NCI-H1417 treated with DMSO at 0.1 percent for 48 hours (cell line): Measurements from ENCODE around the gene MYOZ1.
"Not testable (repeated sequence)": the region's sequence is repeated elsewhere in the genome, so short reads cannot be mapped to it uniquely, and the experiment has no call there.

Experiments
- DNase-seq: peaks from one replicate; lab custom pipeline; 2025; lab: John Stamatoyannopoulos, UW

MYOZ1 gene, protein sequence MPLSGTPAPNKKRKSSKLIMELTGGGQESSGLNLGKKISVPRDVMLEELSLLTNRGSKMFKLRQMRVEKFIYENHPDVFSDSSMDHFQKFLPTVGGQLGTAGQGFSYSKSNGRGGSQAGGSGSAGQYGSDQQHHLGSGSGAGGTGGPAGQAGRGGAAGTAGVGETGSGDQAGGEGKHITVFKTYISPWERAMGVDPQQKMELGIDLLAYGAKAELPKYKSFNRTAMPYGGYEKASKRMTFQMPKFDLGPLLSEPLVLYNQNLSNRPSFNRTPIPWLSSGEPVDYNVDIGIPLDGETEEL

DNA sequence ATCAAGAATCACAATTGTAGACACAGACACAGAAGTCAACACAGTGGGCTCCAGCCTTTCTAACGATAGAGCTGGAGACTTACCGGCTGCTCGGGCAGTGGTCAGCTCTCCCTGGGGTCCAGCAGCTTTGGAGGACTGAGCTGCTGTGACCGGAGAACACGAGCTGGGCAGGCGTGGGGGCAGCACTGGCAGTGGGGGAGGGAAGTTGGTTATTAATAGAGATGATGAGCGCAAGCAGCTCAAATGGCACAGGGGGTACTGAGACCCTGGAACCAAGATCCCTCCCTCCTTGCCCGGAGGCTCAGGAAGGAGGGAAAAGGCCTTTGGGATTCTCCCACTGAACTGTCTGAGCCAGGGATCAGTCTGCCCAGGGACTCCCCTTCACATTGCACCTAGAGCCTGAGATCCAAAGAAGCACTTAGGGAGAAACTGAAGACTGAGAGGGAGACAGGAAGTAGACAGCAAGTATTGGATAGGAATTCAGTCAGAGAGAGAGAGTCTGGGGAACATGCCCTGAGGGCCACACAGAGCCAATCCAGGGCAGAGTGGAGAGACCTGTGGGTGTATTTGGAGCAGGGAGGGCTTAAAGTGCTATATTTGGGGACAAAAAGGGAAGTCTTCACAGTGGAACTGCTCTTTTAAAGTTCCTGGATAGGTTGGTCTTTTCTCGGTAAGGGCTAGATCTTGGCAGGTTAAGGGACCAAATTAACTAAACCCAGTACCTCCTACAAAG, at the start of gene MYOZ1:
Gene MYOZ1 (minus strand): TSS at position 147 of the 733 bp plus-strand sequence. CDS start 1,457 bp downstream, outside the sequence.
- no peak for DNase-seq

DNA sequence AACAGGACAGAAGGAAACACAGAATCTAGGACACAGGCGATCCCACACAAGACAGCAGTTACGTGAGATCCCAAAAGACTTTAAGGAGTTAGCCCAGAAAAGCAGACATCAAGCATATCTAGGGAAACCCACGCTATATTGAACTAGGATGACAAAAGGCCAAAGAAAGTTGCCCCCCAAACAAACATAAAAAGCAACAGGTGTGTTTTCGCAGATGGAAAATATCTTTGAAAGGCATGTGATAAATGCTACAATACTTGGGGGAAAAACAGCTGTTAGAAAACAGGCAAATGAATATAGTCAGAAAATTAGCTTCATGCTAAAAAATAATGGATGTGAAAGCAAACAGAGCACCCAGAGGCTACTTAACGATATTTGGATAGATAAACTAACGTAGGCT, 49.5 kb upstream of the MYOZ1 start:
- not testable (repeated sequence) for DNase-seq

DNA sequence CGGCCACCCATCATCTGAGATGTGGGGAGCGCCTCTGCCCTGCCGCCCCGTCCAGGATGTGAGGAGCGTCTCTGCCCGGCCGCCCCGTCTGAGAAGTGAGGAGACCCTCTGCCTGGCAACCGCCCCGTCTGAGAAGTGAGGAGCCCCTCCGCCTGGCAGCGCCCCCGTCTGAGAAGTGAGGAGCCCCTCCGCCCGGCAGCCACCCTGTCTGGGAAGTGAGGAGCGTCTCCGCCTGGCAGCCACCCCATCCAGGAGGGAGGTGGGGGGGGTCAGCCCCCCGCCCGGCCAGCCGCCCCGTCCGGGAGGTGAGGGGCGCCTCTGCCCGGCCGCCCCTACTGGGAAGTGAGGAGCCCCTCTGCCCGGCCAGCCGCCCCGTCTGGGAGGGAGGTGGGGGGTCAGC, 48.3 kb upstream of the MYOZ1 start:
- not testable (repeated sequence) for DNase-seq

DNA sequence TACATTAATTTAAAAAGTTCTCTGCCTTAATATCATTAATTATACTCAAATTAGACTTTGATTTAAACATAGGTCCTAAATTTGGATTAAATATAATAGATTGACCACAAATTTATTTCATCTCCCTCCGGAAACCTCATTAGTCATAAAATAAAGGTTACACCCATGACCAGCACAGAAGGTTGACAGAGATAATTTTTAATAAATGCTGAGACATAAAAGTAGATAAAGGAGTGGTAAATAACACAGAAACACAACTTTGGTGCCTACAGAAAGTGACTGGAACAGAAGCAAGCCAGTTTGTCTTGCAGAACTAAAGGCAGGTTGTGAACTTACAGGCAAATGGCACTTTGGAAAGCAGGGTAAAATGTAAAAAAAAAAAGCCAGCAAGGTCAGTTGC, 46.4 kb upstream of the MYOZ1 start:
- not testable (repeated sequence) for DNase-seq

DNA sequence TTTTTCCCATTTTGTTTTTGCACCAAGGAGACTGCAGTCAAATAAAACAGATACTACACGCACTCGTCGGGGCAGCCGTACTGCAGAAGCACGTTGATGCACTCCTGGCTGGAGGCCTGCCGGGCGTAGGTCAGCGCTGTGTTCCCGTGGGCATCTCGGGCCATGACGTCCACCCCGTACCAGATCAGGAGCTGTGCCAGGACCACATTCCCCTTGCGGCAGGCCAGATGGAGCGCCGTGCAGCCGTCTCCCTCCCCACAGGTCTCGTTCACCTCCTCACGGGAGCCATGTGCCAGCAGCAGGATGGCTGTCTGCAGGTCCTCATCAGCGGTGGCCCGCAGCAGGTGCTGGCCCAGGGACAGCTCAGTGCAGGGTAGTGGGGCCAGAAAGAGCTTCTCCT, 33.3 kb upstream of the MYOZ1 start:
- not testable (repeated sequence) for DNase-seq

DNA sequence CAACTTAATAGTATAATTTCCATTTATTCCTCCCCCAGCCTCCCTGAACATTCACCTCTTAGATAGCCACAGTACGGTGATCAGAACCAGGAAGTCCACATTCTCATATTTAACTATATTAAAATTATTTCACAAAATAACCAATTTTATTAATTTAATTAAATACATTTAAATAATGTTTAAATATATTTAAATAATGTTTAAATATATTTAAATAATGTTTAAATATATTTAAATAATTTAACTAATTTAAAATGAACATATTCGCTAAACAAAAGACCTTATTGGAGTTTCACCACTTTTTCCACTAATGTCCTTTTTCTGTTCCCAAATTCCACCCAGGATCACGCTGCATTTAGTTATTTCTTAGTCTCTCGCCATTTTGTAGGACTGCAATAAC, 27.1 kb upstream of the MYOZ1 start:
- not testable (repeated sequence) for DNase-seq

DNA sequence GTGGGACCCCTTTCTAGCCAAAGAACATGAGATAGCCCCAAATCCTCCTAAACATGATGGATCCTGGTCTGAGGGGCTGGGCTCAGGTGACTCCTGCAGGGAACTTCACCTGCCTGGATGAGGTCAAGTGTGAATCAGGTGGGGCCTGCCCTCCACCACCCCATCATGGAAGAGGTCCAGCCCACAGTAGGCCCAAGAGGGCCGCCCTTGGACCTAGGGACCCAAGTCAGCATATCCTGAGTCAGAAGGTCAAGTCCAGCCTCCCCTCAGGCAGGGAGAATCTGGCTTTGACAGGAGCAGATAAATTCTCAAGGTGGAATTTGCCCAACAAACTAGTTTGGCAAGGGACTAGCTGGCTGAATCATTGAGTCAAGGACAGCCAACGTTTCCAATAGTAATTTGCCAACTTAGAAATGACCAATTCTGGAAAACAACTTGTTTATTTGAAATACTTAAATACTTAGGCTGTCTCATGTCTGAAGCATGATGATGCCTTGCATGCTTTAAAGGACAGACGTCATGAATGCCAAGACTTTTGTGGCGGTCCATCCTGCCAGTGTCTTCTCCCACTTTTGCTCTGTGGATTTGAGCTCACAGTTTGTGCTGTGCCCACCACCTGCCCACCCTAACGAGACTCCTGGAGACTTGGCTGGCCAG, 25.0 kb upstream of the MYOZ1 start:
- DNase-seq, result not testable (repeated sequence)

DNA sequence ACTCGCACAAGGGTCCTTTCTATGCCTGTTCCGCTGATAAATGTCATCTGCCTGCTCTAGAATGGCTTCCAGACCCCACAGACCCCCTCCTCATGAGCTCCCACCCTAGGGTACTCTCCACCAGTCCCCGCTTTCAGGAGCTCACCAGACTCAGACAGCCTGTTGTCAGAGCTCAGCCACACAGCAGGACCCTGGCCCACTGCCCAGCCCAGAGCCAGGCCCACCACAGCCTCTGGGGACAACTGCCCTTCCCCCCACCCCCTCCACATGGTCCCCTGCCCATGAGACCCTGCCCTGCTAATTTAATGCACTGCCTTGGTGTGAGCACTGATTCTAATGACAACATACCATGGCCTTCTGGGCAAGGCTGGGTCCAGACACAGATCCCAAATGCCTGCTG, 24.3 kb upstream of the MYOZ1 start:
- DNase-seq, result not testable (repeated sequence)

DNA sequence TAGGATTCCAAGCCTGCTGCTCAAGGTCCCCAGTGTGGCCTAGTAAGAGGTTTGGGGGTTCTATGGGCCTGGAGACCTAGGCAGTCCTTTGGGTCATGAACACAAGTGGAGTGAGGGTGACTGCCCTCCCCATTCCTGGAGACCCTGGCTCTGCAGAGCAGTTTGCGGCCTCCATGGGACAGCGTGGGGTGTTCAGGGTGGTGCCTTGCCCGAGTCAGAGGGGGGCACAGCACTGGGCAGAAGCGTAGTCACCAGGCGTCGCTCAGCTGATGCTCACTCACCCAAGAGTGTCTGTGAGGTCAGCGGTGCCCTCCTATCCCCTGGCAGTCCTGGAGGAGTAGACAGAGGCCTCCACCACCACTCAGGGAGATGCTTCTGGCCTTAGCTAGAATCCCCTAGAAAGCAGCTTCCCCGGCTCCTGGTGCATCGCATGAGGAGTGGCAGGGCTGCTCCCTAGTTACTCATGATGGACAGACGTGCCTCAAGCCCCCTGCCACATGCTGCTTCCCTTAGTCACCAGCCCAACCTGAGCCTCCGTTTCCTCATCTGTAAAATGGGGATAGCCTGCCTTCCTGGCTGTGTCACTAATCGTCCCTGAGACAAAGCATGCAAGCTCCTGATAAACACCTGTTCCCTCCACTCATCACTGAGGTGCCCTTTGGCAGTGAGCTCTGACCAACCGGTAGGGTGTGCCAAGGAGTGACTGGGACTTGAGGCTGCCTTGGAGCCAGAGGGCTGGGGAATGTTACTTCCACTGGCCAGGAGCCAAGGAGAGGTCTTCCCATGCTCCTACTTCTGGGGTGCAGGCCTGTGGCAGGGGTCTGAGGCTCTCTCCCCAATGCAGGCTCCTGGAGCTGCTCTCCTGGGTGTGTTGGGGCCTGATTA, 23.1 kb upstream of the MYOZ1 start:
- not testable (repeated sequence) for DNase-seq

DNA sequence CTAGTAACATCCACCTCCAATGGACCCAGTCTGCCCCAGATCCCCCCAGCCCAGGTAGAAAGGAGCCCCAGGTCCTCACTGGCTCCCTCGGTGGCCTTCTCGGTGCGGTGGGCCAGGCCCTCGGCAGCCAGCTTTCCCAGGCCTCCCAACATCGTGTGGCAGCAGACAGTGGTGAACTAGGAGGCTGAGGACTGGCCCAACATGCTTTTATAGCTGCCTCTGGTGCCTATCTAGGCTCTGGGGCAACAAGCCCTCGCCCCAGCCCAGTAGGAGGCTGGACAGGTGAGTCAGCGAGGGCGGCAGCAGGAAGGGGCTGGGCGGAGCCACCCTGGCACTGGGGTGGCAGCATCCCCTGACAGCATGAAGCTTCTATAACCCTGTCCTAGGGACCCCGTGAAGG, 22.3 kb upstream of the MYOZ1 start:
- not testable (repeated sequence) for DNase-seq

DNA sequence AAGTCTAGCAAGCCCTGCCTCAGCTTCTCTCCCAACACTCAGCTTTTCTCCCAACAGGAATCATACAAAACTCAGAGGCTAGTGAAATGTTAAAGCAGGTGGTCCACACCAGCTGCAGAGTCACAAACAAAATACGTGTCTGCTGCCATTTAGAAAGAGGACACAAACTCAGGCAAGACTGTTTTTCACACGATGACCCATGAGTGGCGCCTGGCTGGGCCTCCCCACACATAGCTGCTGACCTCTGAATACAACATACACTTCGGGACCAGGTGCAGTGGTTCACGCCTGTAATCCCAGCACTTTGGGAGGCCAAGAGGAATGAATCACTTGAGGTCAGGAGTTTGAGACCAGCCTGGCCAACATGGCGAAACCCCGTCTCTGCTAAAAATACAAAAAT, 21.4 kb upstream of the MYOZ1 start:
- not testable (repeated sequence) for DNase-seq

DNA sequence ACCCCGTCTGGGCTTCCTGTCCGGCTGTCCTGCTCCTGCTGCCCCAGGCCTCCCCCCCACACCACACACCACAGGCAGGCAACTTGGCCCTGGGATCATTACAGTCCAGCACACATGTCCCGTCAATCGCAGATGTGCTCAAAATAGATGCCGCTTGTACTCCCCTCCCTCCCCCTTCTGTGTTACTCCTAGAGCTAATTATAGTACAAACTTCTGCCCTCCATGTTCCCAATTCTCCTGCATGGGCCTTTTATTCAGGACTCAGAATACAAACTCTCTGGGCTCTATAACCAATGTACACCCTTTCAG, 14.7 kb upstream of the MYOZ1 start, which contains the start of gene SYNPO2L:
Gene SYNPO2L (minus strand): TSS at position 40 of the 309 bp plus-strand sequence. CDS start 107 bp downstream, outside the sequence.
- DNase-seq, result no peak

DNA sequence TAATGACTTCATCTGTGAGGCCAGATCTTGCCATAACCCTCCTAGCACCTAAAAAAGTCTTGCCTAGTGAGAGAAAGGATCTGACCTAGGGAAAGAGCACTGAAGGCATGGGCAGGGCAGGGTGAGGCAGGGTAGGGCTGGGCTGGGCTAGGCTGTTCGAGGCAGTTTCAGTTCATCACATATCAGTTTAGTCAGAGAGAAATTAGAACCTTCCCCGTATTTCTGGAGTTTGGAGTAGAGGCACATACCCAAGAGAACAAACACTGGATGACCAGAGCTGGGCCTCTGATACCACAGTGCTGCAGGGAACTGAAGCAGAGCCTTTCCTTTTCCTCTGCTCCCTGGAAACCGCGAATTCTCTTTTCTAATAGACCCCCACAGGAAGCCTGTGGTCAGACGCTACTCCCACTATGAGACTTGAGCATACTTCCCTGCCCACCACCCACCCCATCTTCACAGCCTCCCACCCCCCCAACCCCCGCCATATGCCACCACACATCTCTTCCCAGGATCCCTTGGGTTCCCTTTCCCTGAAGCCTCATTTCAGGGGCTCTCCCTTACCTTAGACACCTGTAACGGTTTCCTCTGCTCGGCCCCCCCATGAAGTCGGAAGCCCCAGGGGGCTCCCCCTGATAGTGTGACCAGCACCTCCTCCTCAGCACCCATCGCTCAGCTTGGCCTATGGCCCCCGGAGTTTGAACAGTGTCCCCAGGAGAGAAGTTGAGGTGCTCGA, 14.1 kb upstream of the MYOZ1 start:
- no peak for DNase-seq

DNA sequence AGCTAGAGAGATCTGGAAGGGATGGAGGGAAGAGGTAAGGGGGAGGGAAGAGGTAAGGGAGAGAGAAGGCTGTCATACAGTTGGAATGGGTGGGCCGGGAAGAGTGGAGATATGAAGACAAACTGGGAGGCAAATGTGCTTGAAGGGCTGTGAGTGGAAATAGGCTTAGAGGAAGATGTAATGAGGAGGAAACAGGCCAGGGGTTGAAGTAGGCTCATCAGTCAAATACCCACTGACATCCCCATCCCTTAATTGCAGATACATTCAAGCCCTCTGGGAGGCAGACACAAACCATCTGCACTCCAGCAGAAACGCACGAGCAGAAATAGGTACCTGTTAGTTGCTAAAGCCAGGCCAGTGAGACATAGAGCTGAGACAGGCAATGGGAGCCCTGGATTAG, 12.4 kb upstream of the MYOZ1 start:
- DNase-seq, result no peak

DNA sequence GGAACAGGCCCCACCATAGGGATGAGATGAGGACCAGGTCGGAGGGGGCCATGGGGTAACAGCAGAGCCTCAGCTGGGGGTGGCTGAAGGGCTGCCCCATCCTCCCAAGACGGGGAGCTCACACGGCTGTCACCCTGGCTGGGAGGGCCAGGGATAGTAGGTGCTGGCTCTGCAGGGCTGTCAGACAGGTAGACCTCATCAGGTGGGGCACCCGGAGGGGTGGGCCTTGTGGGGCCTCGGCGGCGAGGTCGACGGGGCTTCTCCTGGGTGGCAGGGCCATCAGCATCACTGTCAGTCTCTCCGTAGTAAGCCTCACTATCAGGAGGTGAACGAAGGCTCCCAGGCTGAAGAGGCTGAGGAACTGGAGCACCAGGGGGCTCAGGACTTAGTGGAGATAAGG, 11.9 kb upstream of the MYOZ1 start:
- DNase-seq, result no peak

DNA sequence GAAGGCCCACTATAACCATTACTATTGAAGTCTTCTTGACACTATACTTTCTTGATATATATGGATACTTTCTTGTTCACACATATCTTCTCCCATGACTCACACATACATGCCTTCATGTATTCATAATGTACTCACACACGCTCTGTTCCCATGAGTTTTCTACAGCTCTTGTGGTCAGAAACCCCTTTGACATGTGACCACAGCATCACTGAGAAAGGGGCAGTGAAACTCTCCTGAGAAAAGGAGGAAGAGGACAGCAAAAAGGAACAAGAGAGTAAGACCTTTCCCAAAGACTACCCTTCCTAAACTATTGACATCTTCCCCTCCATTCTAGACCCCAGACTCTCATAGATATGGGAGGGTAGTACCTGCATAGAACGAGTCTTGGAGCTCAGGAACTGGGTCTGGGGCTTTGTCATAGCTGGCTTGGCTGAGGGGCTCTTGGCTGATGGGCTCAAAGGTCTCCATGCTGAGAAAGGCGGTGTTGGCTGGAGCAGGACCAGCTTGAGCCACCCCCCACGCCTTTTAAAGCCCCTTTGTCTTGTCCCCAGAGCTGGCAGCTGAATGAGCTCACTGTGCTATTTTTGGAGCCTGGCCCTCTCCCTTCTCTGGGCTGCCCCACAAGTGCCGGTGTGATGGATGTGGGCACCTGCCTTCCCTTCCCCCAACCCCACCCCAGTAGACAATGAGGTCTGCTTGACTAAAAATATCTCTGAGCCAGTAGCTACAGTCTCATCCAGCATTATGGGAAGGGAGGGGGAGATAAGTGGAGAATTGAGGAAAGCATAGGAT, 9.5 kb upstream of the MYOZ1 start:
- no peak for DNase-seq

DNA sequence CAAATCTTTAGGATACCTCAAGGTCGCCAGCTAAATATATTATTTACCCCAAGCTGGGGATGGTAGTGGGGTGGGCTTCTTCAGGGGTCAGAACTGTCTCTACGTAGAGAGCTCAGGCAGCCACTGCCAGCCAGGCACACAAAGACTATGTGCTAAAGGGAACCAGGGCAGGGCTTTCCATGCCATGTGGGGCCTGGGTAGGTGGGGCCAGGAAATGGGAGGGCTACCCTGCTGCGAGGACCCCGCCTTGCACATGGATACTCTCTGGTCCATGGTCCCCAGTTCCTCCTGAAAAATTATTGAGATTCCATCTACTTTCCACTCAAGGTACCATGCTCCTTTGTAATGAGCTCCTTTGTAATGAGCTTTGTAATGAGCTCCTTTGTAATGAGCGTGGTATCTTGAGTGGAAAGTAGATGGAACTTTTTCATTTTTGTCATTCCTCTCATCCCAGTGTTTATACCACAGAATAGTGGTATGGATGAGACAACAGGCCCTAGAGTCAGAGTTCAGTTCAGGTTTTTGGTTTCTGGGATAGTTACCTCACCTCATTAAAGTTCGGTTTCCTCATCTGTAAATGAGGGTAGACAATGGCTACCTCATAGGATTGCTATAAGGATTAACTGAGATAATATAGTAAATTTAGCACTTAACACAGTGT, 8.7 kb upstream of the MYOZ1 start:
- no peak for DNase-seq

DNA sequence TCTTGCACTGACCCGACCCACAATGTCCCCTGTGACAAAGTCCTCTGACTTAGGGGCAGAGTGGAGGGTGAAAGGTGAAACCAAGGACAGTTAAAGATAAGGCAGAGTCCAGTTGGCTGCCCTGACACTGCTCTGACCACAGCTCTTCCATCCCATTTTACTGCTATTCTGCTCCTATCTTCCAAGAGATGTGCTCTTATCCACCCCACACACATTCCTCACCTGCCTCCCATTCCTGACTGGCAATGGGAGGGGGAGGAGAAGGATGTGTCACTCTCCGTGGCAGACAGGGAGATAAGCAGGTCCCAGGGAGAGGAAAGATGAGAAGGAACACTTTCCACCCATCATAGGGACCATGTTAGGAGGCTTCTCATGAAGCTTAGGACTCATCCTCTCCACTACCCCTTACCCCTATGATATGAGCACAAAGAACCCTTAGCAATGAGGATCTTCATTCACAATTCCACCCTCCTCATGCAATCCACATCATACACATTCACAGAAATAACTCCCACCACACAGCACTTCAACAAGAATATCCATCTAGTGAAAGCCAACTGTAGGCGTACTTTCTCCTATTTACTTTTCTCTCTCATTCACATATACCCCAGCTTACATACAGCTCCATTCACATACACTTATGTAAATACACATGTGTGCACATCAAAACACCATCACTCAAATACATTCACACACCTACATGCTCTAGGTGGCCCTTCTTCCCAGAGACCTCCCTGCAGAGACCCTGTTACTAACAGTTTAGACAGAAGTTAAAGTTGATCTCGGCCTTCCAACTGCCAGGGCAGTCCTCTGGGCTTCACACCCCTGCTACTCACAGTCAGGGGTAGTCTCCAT, 7.9 kb upstream of the MYOZ1 start:
- DNase-seq, result no peak
